Esophagus squamous epithelium (tissue), 5 donors: Measurements from ENCODE around the gene FUT3. TPM values are rescaled to one million over a fixed set of nuclear protein-coding genes. Genes with fewer than 3 reads are reported as not detected.
"Not testable (repeated sequence)": the region's sequence is repeated elsewhere in the genome, so short reads cannot be mapped to it uniquely, and the experiment has no call there.

Source experiments
- DNase-seq: peaks from one replicate; lab custom pipeline; 2025; lab: John Stamatoyannopoulos, UW
- H3K27ac ChIP-seq, 4 donors: fragments of 200-600 bp; sonication (generic); one replicate each; pipeline ENCODE4 v1.5.1; 2016 to 2019; ENCODE audit warnings: mild to moderate bottlenecking in 1 of 4
- H3K27me3 ChIP-seq, 4 donors: fragments of 200-600 bp; sonication (generic); 1 replicate in 3 of 4; 2 replicates in 1 of 4; pipeline versions ENCODE4 v1.5.1 to v1.6.0; 2017 to 2021; ENCODE audit warnings: antibody characterized with exemption in 1 of 4
- H3K36me3 ChIP-seq, 3 donors: fragments of 200-600 bp; sonication (generic); one replicate each; pipeline ENCODE4 v1.5.1; 2016 to 2019
- H3K4me1 ChIP-seq, 3 donors: fragments of 200-600 bp; sonication (generic); one replicate each; pipeline ENCODE4 v1.5.1; 2017 to 2019
- H3K4me3 ChIP-seq, 4 donors: fragments of 200-600 bp; sonication (generic); 1 replicate in 3 of 4; 2 replicates in 1 of 4; pipeline ENCODE4 v1.5.1; 2016 to 2019; ENCODE audit warnings: mild to moderate bottlenecking in 2 of 4, moderate library complexity in 1 of 4
- H3K9me3 ChIP-seq, 3 donors: fragments of 200-600 bp; sonication (generic); one replicate each; pipeline ENCODE4 v1.5.1; 2016 to 2019
- POLR2A ChIP-seq, 4 donors: fragments of 450-650 bp; IDR thresholded peaks; one replicate each; pipeline ENCODE4 v1.6.1; 2017; ENCODE audit warnings: antibody characterized with exemption in 4 of 4, mild to moderate bottlenecking in 4 of 4, moderate library complexity in 3 of 4
- WGBS, 2 donors: methylation state at CpG; one replicate each; pipeline ENCODE4 v1.1.5; 2018; 5-methylcytosine and 5-hydroxymethylcytosine counted together
- intact Hi-C: fragments of 100-400 bp; cut with DNase I; formaldehyde crosslinking; loops from one replicate; pipeline ENCODE4 v1.15.0; 2022
- total RNA-seq, 4 donors: library from RNA; depleted of rRNA; stranded (reverse); fragments of >200 nt; gene quantifications; one replicate each; pipeline ENCODE4 v1.1.0, GENCODE V29; 2016
- TF ChIP-seq, protein P1 (sequence below), 6 experiments: fragments of 450-650 bp in 4 of 6; fragments of 200-600 bp in 2 of 6; sonication (generic) in 2 of 6; IDR thresholded peaks; one replicate each; pipeline ENCODE4 v1.5.1; 2016 to 2019; ENCODE audit warnings: antibody characterized with exemption in 6 of 6, mild to moderate bottlenecking in 4 of 6, moderate library complexity in 4 of 6
- donor health status: DM: yes; HTN: yes; CAD: no.

The FUT3 gene
- total RNA-seq, 4 donors from 2014 or later = 51.7 to 145 (median 84.8) TPM

GRCh38 chr19:5844456-5845433 lies 6.5 kb downstream of the FUT3 start:
- WGBS, 2 donors = 72 to 83% methylated on average over 15 to 16 of the region's 24 CpGs
- H3K36me3 ChIP-seq = peaks cover 0 to 33% (median 0%) of the 10 kb centered on the region in 3 donors
- no peak for TF ChIP-seq POLR2A (IDR thresholded peaks at IDR 0.05)
- TF ChIP-seq, protein P1, sequence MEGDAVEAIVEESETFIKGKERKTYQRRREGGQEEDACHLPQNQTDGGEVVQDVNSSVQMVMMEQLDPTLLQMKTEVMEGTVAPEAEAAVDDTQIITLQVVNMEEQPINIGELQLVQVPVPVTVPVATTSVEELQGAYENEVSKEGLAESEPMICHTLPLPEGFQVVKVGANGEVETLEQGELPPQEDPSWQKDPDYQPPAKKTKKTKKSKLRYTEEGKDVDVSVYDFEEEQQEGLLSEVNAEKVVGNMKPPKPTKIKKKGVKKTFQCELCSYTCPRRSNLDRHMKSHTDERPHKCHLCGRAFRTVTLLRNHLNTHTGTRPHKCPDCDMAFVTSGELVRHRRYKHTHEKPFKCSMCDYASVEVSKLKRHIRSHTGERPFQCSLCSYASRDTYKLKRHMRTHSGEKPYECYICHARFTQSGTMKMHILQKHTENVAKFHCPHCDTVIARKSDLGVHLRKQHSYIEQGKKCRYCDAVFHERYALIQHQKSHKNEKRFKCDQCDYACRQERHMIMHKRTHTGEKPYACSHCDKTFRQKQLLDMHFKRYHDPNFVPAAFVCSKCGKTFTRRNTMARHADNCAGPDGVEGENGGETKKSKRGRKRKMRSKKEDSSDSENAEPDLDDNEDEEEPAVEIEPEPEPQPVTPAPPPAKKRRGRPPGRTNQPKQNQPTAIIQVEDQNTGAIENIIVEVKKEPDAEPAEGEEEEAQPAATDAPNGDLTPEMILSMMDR (IDR thresholded peaks at IDR 0.05) = no peak
- no peaks in the 10 kb centered on the region for H3K27me3 ChIP-seq
- H3K9me3 ChIP-seq = no peaks in the 10 kb centered on the region
- intact Hi-C loops = no loop called here
- H3K27ac ChIP-seq = no peak overlapping the region
- DNase-seq = no peak
- H3K4me1 ChIP-seq = peaks cover 0 to 18% (median 7%) of the 10 kb centered on the region in 3 donors
- no peak overlapping the region for H3K4me3 ChIP-seq

DNA sequence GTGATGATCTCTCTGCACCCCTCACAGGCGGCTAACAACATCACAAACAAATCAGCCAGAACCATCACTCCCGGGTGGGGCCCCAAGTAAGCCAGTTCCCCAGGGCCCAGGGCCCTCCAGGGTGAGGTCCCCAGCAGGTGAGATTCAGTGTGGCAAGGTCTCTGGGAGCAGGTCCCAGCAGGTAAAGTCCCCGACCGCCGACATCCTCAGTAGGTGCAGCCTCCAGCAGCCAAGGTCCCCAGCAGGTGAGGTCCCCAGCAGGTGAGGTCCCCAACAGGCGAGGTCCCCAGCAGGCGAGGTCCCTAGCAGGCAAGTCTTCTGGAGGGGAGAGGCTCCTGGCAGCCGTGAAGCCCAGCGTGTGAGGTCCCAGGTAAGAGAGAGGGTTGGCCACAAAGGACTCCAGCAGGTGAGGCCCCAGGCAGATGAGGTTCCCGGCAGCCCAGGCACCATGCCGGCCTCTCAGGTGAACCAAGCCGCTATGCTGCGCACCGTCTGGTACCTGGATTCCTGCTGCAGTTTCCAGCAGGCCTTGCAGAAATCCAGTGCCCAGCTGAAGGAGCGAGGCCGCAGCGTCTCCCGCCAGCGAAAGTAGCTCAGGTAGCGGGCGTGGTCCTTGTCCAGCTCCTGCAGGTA lies 7.8 kb downstream of the FUT3 start:
- 30 to 60% methylated on average over 1 to 5 of the region's 21 CpGs for WGBS, 2 donors
- Histone ChIP-seq H3K27me3 (no peaks in the 10 kb centered on the region), H3K27ac (no peak overlapping the region), H3K9me3 (no peaks in the 10 kb centered on the region), H3K4me1 (peaks cover 0 to 28% (median 7%) of the 10 kb centered on the region in 3 donors), H3K36me3 (peaks cover 0 to 33% (median 0%) of the 10 kb centered on the region in 3 donors), H3K4me3 (no peak overlapping the region)
- intact Hi-C loops = no loop called here
- DNase-seq = no peak
- TF ChIP-seq, protein P1 (IDR thresholded peaks at IDR 0.05) = no peak
- no peak for TF ChIP-seq POLR2A (IDR thresholded peaks at IDR 0.05)

- WGBS, 2 donors = no CpG with 5 or more reads among the region's 6 CpGs
- Histone ChIP-seq H3K4me1 (peaks cover 0 to 31% (median 7%) of the 10 kb centered on the region in 3 donors), H3K36me3 (peaks cover 0 to 33% (median 0%) of the 10 kb centered on the region in 3 donors), H3K27ac (peak overlapping the region in 3 of 4 donors; percentile 29 to 74 (median 49))
- H3K4me3 ChIP-seq, H3K27me3 ChIP-seq, H3K9me3 ChIP-seq, intact Hi-C loops, DNase-seq: not testable (repeated sequence)
Observed at GRCh38 chr19:5841735-5842111, 9.5 kb downstream of the FUT3 start.

DNA sequence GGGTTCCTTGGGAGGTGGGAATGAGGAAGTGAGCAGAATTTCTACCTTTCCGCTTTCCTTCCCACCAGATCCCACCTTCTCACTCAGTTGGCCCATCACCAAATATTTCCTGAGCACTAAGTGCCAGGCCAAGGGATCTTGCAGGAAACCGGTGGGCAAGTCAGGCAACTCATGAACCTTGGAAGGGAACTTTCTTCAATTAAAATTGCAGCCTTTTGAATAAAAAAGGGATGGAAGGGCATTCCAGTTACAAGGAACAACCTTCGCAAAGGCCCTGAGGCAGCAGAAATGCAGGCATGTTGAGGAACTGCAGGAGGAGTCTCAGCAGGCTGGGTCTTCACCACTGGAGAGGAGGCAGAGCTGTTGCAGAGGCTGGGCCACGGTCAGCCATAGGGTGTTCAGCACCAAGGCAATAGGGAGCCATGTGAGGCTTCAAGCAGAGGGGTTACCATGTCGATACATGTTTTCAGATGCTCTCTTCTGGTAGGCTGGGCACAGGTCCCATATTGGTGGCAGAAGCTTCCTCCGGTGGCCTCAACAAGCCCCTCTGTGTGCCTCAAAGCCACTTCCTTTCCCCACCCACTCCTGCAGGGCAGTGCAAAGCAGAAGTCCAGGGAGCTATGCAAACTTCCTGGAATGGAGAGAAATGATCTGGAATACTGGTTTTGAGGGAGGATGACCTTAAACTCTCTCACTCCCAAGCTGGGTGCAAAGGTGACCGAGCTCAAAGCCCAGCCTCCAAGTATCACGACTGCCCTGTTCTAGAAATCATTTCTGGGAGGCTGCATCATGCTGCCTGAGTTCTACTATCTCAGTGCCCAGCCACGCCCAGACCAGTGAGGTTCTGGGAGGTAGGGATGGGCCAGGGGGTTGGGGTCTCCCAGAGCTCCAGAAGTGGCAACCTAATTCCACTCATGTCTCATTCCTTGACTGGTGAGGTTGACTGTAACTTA lies 11.9 kb downstream of the FUT3 start, which contains the start of gene FUT6:
TSS of gene FUT6 (minus strand) at position 638 of the 953 bp plus-strand sequence. CDS start 7,135 bp downstream, outside the sequence.
- WGBS, 2 donors = 79 to 80% methylated on average over 7 to 8 of the region's 9 CpGs
- Histone ChIP-seq H3K9me3 (no peaks in the 10 kb centered on the region), H3K36me3 (peaks cover 0 to 30% (median 0%) of the 10 kb centered on the region in 3 donors), H3K27ac (peak within 1 kb of the TSS; percentile 28 to 85 (median 77)), H3K4me3 (peak within 1 kb of the TSS; percentile 27 to 50 (median 48)), H3K27me3 (no peaks in the 10 kb centered on the region), H3K4me1 (peaks cover 0 to 31% (median 7%) of the 10 kb centered on the region in 3 donors)
- no peak for TF ChIP-seq POLR2A (IDR thresholded peaks at IDR 0.05)
- TF ChIP-seq, protein P1 (IDR thresholded peaks at IDR 0.05) = peak in 1 of 6 experiments; percentile 3
- DNase-seq = no peak
- intact Hi-C loops = no loop called here
